B cell (primary cell): ENCODE data around the gene NOXO1. TPM values are rescaled to one million over a fixed set of nuclear protein-coding genes. Genes with fewer than 3 reads are reported as not detected.

Experiments used
- ATAC-seq: fragments of 200-7000 bp; cut with Tn5 transposase; one replicate; pipeline ENCODE4 v1.10.0; 2021; ENCODE audit warnings: low read depth, mild to moderate bottlenecking, moderate number of reproducible peaks, moderate library complexity
- CTCF ChIA-PET: fragments of 350-600 bp; sonication (Branson Sonifier 250); formaldehyde crosslinking; loops from one replicate; lab custom pipeline; 2021; ENCODE audit warnings: antibody characterized with exemption, inconsistent platforms; lab: Charles Lee
- POLR2A ChIA-PET: fragments of 350-600 bp; sonication (Branson Sonifier 250); formaldehyde crosslinking; loops from one replicate; lab custom pipeline; 2021; ENCODE audit warnings: antibody characterized with exemption; lab: Charles Lee
- DNase-seq: peaks from one replicate; pipeline ENCODE4 v3.0.0; 2013
- H2AFZ ChIP-seq: 2 replicates; pipeline ENCODE4 v1.6.1; 2012; ENCODE audit warnings: mild to moderate bottlenecking, low read depth, low read length; ENCODE audit not compliant: insufficient read depth, poor library complexity, severe bottlenecking
- H3K27ac ChIP-seq, 2 donors: 1 replicate in 1 of 2; 2 replicates in 1 of 2; pipeline ENCODE4 v1.5.1; 2012 to 2013; ENCODE audit warnings: low read length in 2 of 2, mild to moderate bottlenecking in 2 of 2, moderate library complexity in 1 of 2
- H3K27me3 ChIP-seq, 4 experiments: fragments of 200-600 bp in 1 of 4; sonication (generic) in 1 of 4; replicated peaks in 1 of 4; 1 replicate in 2 of 4; 2 replicates in 2 of 4; pipeline versions ENCODE4 v1.6.1 to v1.7.0; 2013 to 2016; ENCODE audit warnings: low read length in 3 of 4, mild to moderate bottlenecking in 2 of 4, mixed read lengths in 1 of 4, moderate library complexity in 1 of 4; ENCODE audit not compliant: insufficient read depth in 4 of 4, control insufficient read depth in 3 of 4; ENCODE audit errors: control extremely low read depth in 1 of 4
- H3K36me3 ChIP-seq, 2 experiments: replicated peaks in 1 of 2; 1 replicate in 1 of 2; 2 replicates in 1 of 2; pipeline versions ENCODE4 v1.6.1 to v1.7.1; 2013; ENCODE audit warnings: low read length in 1 of 2; ENCODE audit not compliant: insufficient read depth in 2 of 2, control insufficient read depth in 1 of 2; ENCODE audit errors: control extremely low read depth in 1 of 2, extremely low read depth in 1 of 2
- H3K4me1 ChIP-seq, 2 donors: fragments of 200-600 bp in 1 of 2; sonication (generic) in 1 of 2; 1 replicate in 1 of 2; 2 replicates in 1 of 2; pipeline versions ENCODE4 v1.5.1 to v1.6.1; 2013 to 2017; ENCODE audit warnings: low read length in 2 of 2; ENCODE audit not compliant: control insufficient read depth in 2 of 2, insufficient read depth in 2 of 2
- H3K4me2 ChIP-seq: replicated peaks from 2 replicates; pipeline ENCODE3; 2012; ENCODE audit warnings: mild to moderate bottlenecking, low read depth, low read length; ENCODE audit not compliant: poor library complexity, severe bottlenecking
- H3K4me3 ChIP-seq, 5 experiments: fragments of 200-600 bp in 1 of 5; sonication (generic) in 1 of 5; 1 replicate in 3 of 5; 2 replicates in 2 of 5; pipeline versions ENCODE4 v1.5.1 to v1.7.0; 2011 to 2016; ENCODE audit warnings: low read length in 4 of 5, mild to moderate bottlenecking in 4 of 5, low read depth in 2 of 5, control low read depth in 1 of 5, moderate library complexity in 1 of 5; ENCODE audit not compliant: insufficient read depth in 1 of 5; ENCODE audit errors: control extremely low read depth in 1 of 5, extremely low read depth in 1 of 5
- H3K79me2 ChIP-seq: fragments of 200-600 bp; sonication (generic); one replicate; pipeline ENCODE4 v1.6.0; 2016; ENCODE audit warnings: low read length; ENCODE audit not compliant: control insufficient read depth, insufficient read depth
- H3K9ac ChIP-seq: fragments of 200-600 bp; sonication (generic); 2 replicates; pipeline ENCODE4 v1.6.1; 2017; ENCODE audit warnings: mild to moderate bottlenecking, low read length, moderate library complexity
- H3K9me3 ChIP-seq, 3 donors: one replicate each; pipeline versions ENCODE4 v1.6.1 to v1.7.1; 2013; ENCODE audit warnings: low read length in 2 of 3; ENCODE audit not compliant: control insufficient read depth in 2 of 3, insufficient read depth in 1 of 3; ENCODE audit errors: control extremely low read depth in 1 of 3
- H4K20me1 ChIP-seq: 2 replicates; pipeline ENCODE4 v1.6.0; 2012; ENCODE audit warnings: mild to moderate bottlenecking, low read length; ENCODE audit not compliant: insufficient read depth, control insufficient read depth, poor library complexity, severe bottlenecking
- H3K27ac Mint-ChIP-seq: one replicate; pipeline ENCODE4 v1.8.0; 2021; ENCODE audit warnings: mixed read lengths
- H3K27me3 Mint-ChIP-seq: one replicate; pipeline ENCODE4 v1.8.0; 2021; ENCODE audit warnings: mixed read lengths
- H3K4me1 Mint-ChIP-seq: one replicate; pipeline ENCODE4 v1.8.0; 2021; ENCODE audit warnings: mixed read lengths
- H3K4me3 Mint-ChIP-seq: one replicate; pipeline ENCODE4 v1.8.0; 2021; ENCODE audit warnings: mixed read lengths
- H3K9me3 Mint-ChIP-seq: one replicate; pipeline ENCODE4 v1.8.0; 2022; ENCODE audit warnings: mixed read lengths; ENCODE audit not compliant: insufficient read depth
- EZH2 ChIP-seq: IDR thresholded peaks from 2 replicates; pipeline ENCODE4 v1.6.1; 2012; ENCODE audit warnings: borderline replicate concordance, low read depth, mild to moderate bottlenecking, moderate library complexity, low read length; ENCODE audit not compliant: insufficient read depth, poor library complexity, severe bottlenecking
- WGBS: methylation state at CpG from one replicate; pipeline ENCODE4 v1.1.5; 2013; ENCODE audit warnings: missing lambda C conversion rate; ENCODE audit not compliant: insufficient coverage; 5-methylcytosine and 5-hydroxymethylcytosine counted together
- intact Hi-C: fragments of 100-400 bp; cut with micrococcal nuclease; formaldehyde crosslinking; loops from one replicate; pipeline ENCODE4 v1.10.0; 2022
- polyA plus RNA-seq: library from polyadenylated mRNA; depleted of rRNA; stranded (reverse); fragments of >200 nt; gene quantifications from 2 replicates; pipeline ENCODE4 v1.2.3, GENCODE V29; 2012
- total RNA-seq, 2 donors: library from RNA; stranded (reverse); fragments of 120-200 nt in 1 of 2; gene quantifications; 1 replicate in 1 of 2; 2 replicates in 1 of 2; pipeline versions ENCODE4 v1.2.3 to v1.2.4, GENCODE V29; 2013 to 2022
- TF ChIP-seq, protein P1 (sequence below): fragments of 200-600 bp; IDR thresholded peaks from one replicate; pipeline ENCODE4 v1.8.0; 2022; ENCODE audit warnings: antibody characterized with exemption, mild to moderate bottlenecking

The NOXO1 gene
- total and polyA plus RNA-seq, 2 donors (not counting 1 experiment from before 2014, with no cell fraction given): 0.30 to 0.74 TPM

DNA sequence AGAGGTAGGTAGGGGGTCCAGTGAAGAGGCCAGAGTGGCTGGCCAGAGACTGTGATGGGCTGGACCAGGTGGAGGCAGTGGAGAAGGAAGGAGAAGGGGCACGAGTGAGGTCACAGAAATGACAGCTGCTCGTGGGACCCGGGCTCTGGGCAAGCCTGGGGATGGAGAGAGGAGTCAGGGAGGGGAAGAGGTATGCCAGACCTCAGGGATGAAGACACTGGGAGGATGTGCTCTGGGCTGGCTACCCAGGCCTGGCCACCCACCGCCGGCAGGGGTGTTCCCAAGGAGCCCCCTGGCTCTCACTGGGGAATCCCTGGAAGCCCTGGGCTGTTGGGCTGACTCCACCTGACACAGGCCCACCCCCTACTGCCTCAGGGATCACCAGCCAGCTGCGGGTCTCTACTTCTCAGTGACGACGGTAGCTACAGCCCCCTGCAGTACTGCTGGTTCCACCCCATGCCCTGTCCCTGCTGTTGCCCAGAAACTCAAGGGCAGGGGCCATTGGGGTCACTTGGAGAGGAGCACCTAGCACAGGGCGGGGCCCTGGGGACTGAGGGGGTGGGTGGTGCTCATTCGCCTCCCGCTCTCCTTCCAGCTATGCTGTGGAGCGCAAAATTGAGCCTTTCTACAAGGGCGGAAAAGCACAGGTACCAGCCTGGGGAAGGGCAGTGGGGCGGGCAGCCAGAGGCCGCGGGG is 7.7 kb downstream of the NOXO1 start:
- peaks cover 40% of the 10 kb centered on the region for H3K79me2 ChIP-seq
- WGBS: 97% methylated on average over 13 of the region's 16 CpGs
- H3K9me3 ChIP-seq: peaks cover 0 to 3% (median 0%) of the 10 kb centered on the region in 3 donors
- peaks cover 48% of the 10 kb centered on the region for H4K20me1 ChIP-seq
- POLR2A ChIA-PET: interaction anchor here (1.1 kb wide), 1 partner anchor 9 kb away, joined by 4 read pairs; the partner anchor contains the start of gene RPS2
- H3K9me3 Mint-ChIP-seq: no peaks in the 10 kb centered on the region
- CTCF ChIA-PET: interaction anchor here (1.4 kb wide), 1 partner anchor 11 kb away, joined by 4 read pairs; the partner anchor contains the start of gene GFER
- H3K27me3 ChIP-seq: peaks cover 0 to 25% (median 1%) of the 10 kb centered on the region in 4 experiments
- ATAC-seq (no peak), DNase-seq (no peak)
- no peak overlapping the region for H3K27ac ChIP-seq
- no peak overlapping the region for H3K4me2 ChIP-seq
- H3K4me3 ChIP-seq: no peak overlapping the region
- no peak overlapping the region for H3K9ac ChIP-seq
- no peak for TF ChIP-seq EZH2
- TF ChIP-seq, protein P1, sequence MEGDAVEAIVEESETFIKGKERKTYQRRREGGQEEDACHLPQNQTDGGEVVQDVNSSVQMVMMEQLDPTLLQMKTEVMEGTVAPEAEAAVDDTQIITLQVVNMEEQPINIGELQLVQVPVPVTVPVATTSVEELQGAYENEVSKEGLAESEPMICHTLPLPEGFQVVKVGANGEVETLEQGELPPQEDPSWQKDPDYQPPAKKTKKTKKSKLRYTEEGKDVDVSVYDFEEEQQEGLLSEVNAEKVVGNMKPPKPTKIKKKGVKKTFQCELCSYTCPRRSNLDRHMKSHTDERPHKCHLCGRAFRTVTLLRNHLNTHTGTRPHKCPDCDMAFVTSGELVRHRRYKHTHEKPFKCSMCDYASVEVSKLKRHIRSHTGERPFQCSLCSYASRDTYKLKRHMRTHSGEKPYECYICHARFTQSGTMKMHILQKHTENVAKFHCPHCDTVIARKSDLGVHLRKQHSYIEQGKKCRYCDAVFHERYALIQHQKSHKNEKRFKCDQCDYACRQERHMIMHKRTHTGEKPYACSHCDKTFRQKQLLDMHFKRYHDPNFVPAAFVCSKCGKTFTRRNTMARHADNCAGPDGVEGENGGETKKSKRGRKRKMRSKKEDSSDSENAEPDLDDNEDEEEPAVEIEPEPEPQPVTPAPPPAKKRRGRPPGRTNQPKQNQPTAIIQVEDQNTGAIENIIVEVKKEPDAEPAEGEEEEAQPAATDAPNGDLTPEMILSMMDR: no peak
- H3K4me1 ChIP-seq: peaks cover 9 to 19% of the 10 kb centered on the region in 2 donors
- H3K4me1 Mint-ChIP-seq: peaks cover 21% of the 10 kb centered on the region
- peaks cover 0 to 41% of the 10 kb centered on the region in 2 experiments for H3K36me3 ChIP-seq
- intact Hi-C loops: loop anchor here (5.0 kb wide), 1 partner anchor 266 kb away; the partner anchor contains the start of gene MAPK8IP3
- no peak overlapping the region for H3K27ac Mint-ChIP-seq
- H3K27me3 Mint-ChIP-seq: no peaks in the 10 kb centered on the region
- H3K4me3 Mint-ChIP-seq: peak overlapping the region; percentile 47
- no peak overlapping the region for H2AFZ ChIP-seq

DNA sequence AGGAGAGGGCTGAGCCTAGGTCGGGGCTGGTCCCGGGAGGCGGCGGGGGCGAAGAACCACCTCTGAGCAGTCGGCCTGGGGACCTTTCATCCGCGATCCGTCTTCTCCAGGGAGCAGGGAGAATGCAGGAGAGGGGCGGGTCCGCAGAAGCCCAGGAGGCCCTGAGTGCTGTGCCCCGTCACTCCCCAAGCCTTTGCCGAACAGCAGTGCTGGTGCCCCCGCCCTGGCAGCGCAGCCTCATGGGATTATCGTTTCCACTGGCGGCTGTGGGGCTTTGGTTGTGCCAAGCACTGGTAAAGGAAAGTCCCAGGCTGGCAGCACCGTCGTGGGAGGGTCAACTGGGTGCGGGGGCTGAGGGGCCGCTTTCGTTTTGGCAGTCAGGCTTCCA is 8.8 kb downstream of the NOXO1 start:
- TF ChIP-seq EZH2: no peak
- TF ChIP-seq, protein P1: no peak
- intact Hi-C loops: loop anchor here (1.0 to 5.0 kb wide), 3 partner anchors 8 to 265 kb away; partner anchors contain the start of genes MAPK8IP3 and RPS2
- Histone ChIP-seq H3K9me3 (peaks cover 0 to 3% (median 0%) of the 10 kb centered on the region in 3 donors), H3K9ac (peak overlapping the region; percentile 84), H3K36me3 (peaks cover 0 to 31% of the 10 kb centered on the region in 2 experiments), H3K27ac (peak overlapping the region; percentile 49 to 85), H3K27me3 (peaks cover 0 to 14% (median 1%) of the 10 kb centered on the region in 4 experiments), H3K4me2 (peak overlapping the region; percentile 97), H3K4me3 (peak overlapping the region; percentile 86 to 91 (median 87)), H2AFZ (peak overlapping the region; percentile 93), H4K20me1 (peaks cover 48% of the 10 kb centered on the region), H3K4me1 (peaks cover 9 to 19% of the 10 kb centered on the region in 2 donors), H3K79me2 (peaks cover 40% of the 10 kb centered on the region)
- no peak for DNase-seq
- 3% methylated on average over 22 of the region's 22 CpGs for WGBS
- H3K9me3 Mint-ChIP-seq: no peaks in the 10 kb centered on the region
- no peaks in the 10 kb centered on the region for H3K27me3 Mint-ChIP-seq
- ChIA-PET CTCF (no interaction called here), POLR2A (interaction anchor here (1.1 to 1.8 kb wide), 5 partner anchors 12 to 183 kb away, joined by 4 to 15 read pairs (median 5); partner anchors contain the start of genes FAHD1, GFER, HAGH and NDUFB10)
- H3K27ac Mint-ChIP-seq: peak overlapping the region; percentile 15
- H3K4me3 Mint-ChIP-seq: peak overlapping the region; percentile 96
- ATAC-seq: no peak
- H3K4me1 Mint-ChIP-seq: peaks cover 21% of the 10 kb centered on the region
